ENCODE measurements around the gene AP4E1.
"Not testable (repeated sequence)": the region's sequence is repeated elsewhere in the genome, so short reads cannot be mapped to it uniquely, and the experiment has no call there.

DNA sequence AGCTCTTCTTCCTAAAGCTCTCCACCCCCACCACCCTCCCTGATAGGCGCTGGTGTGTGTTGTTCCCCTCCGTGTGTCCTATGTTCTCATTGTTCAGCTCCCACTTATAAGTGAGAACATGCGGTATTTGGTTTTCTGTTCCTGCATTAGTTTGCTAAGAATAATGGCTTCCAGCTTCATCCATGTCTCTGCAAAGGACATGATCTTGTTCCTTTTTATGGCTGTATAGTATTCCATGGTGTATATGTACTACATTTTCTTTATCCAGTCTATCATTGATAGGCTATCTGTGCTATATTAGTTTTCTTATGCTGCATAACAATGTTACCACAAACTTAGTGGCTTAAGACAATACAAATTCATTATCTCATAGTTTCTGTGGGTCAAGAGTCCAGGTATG lies 42.3 kb downstream of the AP4E1 start:
- not testable (repeated sequence) for TF ChIP-seq CTCF (IDR thresholded peaks at IDR 0.05; ENCODE audit: insufficient read depth, low read length, poor library complexity, severe bottlenecking); EZH2phosphoT487 (conservative IDR thresholded peaks at IDR 0.05; ENCODE audit: low read length)

Data from SU-DHL-6 (cell line).